Right atrium auricular region (tissue), 2 donors: ENCODE measurements around the gene ARHGEF11. TPM values are rescaled to one million over a fixed set of nuclear protein-coding genes. Genes with fewer than 3 reads are reported as not detected.

Source experiments
- DNase-seq: peaks from one replicate; pipeline ENCODE4 v3.0.0-alpha.2; 2019; ENCODE audit warnings: low spot score
- H3K27ac ChIP-seq, 2 donors: fragments of 200-600 bp; sonication (generic); 1 replicate in 1 of 2; 2 replicates in 1 of 2; pipeline ENCODE4 v1.5.1; 2016 to 2019
- H3K27me3 ChIP-seq, 2 donors: fragments of 200-600 bp; sonication (generic); one replicate each; pipeline versions ENCODE4 v1.5.1 to v1.6.0; 2017 to 2019
- H3K36me3 ChIP-seq: fragments of 200-600 bp; sonication (generic); one replicate; pipeline ENCODE4 v1.5.1; 2016
- H3K4me1 ChIP-seq, 2 donors: fragments of 200-600 bp; sonication (generic); one replicate each; pipeline versions ENCODE4 v1.5.1 to v1.6.0; 2017 to 2019
- H3K4me3 ChIP-seq, 2 donors: fragments of 200-600 bp; sonication (generic); 1 replicate in 1 of 2; 2 replicates in 1 of 2; pipeline ENCODE4 v1.5.1; 2017 to 2019; ENCODE audit warnings: mild to moderate bottlenecking in 1 of 2, moderate library complexity in 1 of 2
- H3K9me3 ChIP-seq, 2 donors: fragments of 200-600 bp; sonication (generic); one replicate each; pipeline ENCODE4 v1.5.1; 2019
- CTCF ChIP-seq, 2 donors: fragments of 200-600 bp; sonication (generic); IDR thresholded peaks; one replicate each; pipeline ENCODE4 v1.5.1; 2019; ENCODE audit warnings: antibody characterized with exemption in 2 of 2
- total RNA-seq, 2 donors: library from RNA; depleted of rRNA; stranded (reverse); fragments of >200 nt; gene quantifications; one replicate each; pipeline ENCODE4 v1.1.0, GENCODE V29; 2016

ARHGEF11 gene
- total RNA-seq, 2 donors from 2014 or later = 26.6 to 33.5 TPM

DNA sequence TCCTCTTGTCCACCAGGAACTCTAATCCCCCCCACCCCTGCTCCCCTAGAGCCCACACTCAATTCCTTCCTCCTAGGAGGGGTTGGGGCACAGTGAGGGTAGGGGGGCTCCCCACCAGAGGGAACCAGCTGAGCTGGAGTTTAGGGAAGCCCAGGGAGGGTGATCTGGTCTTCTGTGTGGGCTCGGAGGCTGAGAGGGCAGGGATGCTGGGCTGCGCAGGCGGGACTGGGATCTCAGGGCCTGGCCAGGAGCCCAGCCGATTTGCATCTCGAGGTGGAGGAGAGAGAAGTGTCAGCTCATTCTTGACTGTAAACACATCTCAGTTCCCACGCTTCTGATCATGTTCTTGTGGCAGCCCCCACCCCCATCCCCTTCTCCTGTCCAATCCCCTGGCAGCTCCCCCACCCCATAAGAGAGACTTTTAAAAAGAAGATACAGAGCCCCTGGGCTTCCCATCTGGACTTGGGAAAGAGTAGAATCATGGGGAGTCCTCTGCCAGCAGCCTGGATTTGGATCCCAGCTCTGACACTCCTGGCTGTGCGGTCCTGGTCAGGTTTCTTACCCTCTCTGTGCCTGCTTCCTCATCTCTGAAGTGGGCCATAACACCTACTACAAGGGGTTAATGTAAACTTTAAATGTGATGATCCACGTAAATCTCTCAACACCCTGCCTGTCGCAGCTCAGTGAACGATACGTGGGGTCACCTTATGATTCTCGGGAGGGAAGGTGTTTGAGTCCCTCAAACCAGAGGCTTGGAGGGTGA, 145.4 kb downstream of the ARHGEF11 start:
- no peak for TF ChIP-seq CTCF (IDR thresholded peaks at IDR 0.05)
- Histone ChIP-seq H3K36me3 (no peaks in the 10 kb centered on the region), H3K4me1 (peaks cover 0 to 93% of the 10 kb centered on the region in 2 donors), H3K27me3 (no peaks in the 10 kb centered on the region), H3K27ac (no peak overlapping the region), H3K9me3 (no peaks in the 10 kb centered on the region), H3K4me3 (no peak overlapping the region)
- DNase-seq = no peak

DNA sequence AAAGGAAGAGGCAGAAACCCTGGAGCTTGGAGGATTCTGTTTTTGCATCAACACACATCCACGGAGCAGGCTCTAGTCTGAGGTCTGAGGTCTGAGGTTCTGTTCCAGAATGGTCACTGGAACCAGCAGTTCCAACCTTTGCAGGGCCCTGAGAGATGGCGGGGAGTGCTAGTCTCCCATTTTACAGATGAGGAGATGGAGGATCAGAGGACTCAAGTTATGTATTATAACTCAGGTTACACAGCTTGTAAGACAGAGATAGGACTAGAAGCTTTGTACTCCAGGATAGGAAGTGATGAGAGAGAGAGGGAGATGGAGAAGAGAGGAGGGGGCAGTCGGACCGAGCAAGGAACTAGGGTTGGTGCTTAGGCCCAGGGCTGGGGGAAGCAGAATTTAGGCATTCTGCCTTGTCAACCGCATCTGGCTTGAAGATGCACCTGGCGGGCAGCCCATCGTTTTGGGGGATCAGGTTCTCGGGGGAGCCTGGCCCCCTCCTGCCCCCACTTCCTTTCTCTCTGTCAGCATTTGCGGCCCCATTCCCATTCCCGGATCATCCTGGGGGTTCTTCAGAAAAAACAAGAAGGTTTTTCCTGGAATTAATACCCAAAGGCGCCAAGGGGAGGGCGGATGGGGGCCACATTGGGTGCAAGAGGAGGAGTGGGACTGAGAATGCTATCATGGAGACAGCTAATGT, 146.4 kb downstream of the ARHGEF11 start:
- Histone ChIP-seq H3K4me3 (no peak overlapping the region), H3K4me1 (peaks cover 0 to 94% of the 10 kb centered on the region in 2 donors), H3K9me3 (no peaks in the 10 kb centered on the region), H3K27ac (peak overlapping the region in 1 of 2 donors; percentile 22), H3K36me3 (no peaks in the 10 kb centered on the region), H3K27me3 (no peaks in the 10 kb centered on the region)
- no peak for DNase-seq
- TF ChIP-seq CTCF (IDR thresholded peaks at IDR 0.05) = no peak

GRCh38 chr1:156898161-156898566, 147.4 kb downstream of the ARHGEF11 start:
- H3K4me1 ChIP-seq = peaks cover 0 to 90% of the 10 kb centered on the region in 2 donors

DNA sequence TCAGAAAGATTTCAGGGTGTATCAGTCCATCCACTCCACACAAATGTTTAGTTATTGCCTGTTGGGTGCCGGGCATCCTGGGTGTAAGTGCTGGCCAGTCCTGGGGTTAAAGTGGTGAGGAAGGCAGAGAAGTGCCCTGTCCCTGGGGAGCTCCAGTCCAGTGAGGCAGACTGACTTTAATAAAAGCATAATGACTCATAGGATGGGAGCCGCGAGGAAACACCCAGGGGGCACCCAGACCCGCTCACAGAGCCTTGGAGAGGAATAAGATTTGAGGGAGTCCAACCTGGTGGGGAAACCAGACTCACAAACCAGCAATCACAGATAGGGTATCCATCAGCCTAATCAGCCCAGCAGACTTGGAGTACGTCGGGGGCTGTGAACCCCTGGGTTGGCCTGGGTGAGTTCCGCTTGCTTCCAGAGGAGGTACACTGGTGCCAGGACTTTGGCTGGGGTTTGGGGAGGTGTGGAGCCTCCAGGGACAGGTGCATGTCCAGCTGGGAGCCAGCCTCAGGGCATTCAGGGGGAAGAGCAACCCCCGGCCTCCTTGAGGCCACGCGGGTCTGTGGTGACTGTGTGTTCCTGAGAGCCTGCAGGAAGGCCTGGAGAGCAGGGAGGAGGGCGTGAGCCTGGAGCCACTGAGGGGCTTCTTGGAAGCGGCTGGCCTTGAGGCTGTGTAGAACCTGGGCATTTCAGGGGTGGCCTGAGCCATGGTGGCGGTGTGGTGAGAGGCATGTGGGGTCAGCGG, 148.3 kb downstream of the ARHGEF11 start:
- Histone ChIP-seq H3K4me3 (peak overlapping the region in 1 of 2 donors; percentile 6), H3K27ac (peak overlapping the region; percentile 69 to 85), H3K4me1 (peaks cover 0 to 90% of the 10 kb centered on the region in 2 donors), H3K36me3 (no peaks in the 10 kb centered on the region), H3K9me3 (no peaks in the 10 kb centered on the region), H3K27me3 (no peaks in the 10 kb centered on the region)
- no peak for TF ChIP-seq CTCF (IDR thresholded peaks at IDR 0.05)
- no peak for DNase-seq

More at GRCh38 chr1:156898161-156898566, 147.4 kb downstream of the ARHGEF11 start:
- no peaks in the 10 kb centered on the region for H3K36me3 ChIP-seq
- no peak for TF ChIP-seq CTCF (IDR thresholded peaks at IDR 0.05)
- peak; percentile 71 for DNase-seq
- peak overlapping the region; percentile 69 to 85 for H3K27ac ChIP-seq
- H3K4me3 ChIP-seq = no peak overlapping the region
- no peaks in the 10 kb centered on the region for H3K9me3 ChIP-seq
- no peaks in the 10 kb centered on the region for H3K27me3 ChIP-seq

- DNase-seq = no peak
- H3K4me3 ChIP-seq = peak overlapping the region in 1 of 2 donors; percentile 6
- H3K36me3 ChIP-seq = no peaks in the 10 kb centered on the region
- no peak for TF ChIP-seq CTCF (IDR thresholded peaks at IDR 0.05)
- peak overlapping the region; percentile 85 to 90 for H3K27ac ChIP-seq
- no peaks in the 10 kb centered on the region for H3K9me3 ChIP-seq
- peaks cover 0 to 88% of the 10 kb centered on the region in 2 donors for H3K4me1 ChIP-seq
- no peaks in the 10 kb centered on the region for H3K27me3 ChIP-seq
Measured at GRCh38 chr1:156896490-156897033, 149.0 kb downstream of the ARHGEF11 start.
